Measurements from ENCODE around the gene AARSD1.

Gene AARSD1

GRCh38 chr17:42992872-42993271 is 28.6 kb upstream of the AARSD1 start:
- H3K9me3 ChIP-seq (ENCODE audit: insufficient read depth, low read length) = no peaks in the 10 kb centered on the region
- H3K27ac ChIP-seq (ENCODE audit: low read length) = no peak overlapping the region
- TF ChIP-seq EZH2phosphoT487 (IDR thresholded peaks at IDR 0.05; ENCODE audit: low read depth) (no peak), CTCF (IDR thresholded peaks at IDR 0.05; ENCODE audit: low read depth, low read length) (no peak)
- H3K4me1 ChIP-seq (ENCODE audit: low read length) = peaks cover 8% of the 10 kb centered on the region
- H4K20me1 ChIP-seq (ENCODE audit: insufficient read depth, low read length) = no peaks in the 10 kb centered on the region
- H3K36me3 ChIP-seq (replicated peaks; ENCODE audit: low read depth, low read length) = peaks cover 52% of the 10 kb centered on the region
- H3K79me2 ChIP-seq (ENCODE audit: low read length) = no peaks in the 10 kb centered on the region; the same call in 1 of the 2 replicates
- H3K4me3 ChIP-seq (ENCODE audit: low read length) = no peak overlapping the region
- H3K9ac ChIP-seq (ENCODE audit: low read length) = no peak overlapping the region
- H3K27me3 ChIP-seq (ENCODE audit: low read depth, low read length) = no peaks in the 10 kb centered on the region
- H3K4me2 ChIP-seq (ENCODE audit: low read length) = no peak overlapping the region
- H2AFZ ChIP-seq (ENCODE audit: low read depth, low read length) = no peak overlapping the region

DNA sequence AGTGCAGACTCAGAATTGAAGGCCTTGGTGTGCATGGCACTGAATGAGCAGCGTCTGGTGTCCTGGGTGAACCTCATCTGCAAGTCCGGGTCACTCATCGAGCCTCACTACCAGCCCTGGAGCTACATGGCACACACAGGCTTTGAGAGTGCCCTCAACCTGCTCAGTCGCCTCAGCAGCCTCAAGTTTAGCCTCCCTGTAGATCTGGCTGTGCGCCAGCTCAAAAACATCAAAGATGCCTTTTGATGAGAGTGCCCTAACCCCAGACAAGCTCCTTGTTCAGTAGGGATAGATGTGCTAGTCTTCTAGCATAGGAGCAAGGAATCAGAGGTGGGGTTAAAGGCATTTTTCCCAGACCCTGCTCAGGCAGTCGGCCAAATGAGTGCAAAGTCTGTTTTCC is 27.2 kb upstream of the AARSD1 start:
- Histone ChIP-seq H4K20me1 (ENCODE audit: insufficient read depth, low read length) (no peaks in the 10 kb centered on the region), H3K9ac (ENCODE audit: low read length) (no peak overlapping the region), H3K27ac (ENCODE audit: low read length) (no peak overlapping the region), H3K27me3 (ENCODE audit: low read depth, low read length) (no peaks in the 10 kb centered on the region), H3K79me2 (ENCODE audit: low read length) (peaks cover 10% of the 10 kb centered on the region), H3K4me3 (ENCODE audit: low read length) (no peak overlapping the region), H3K4me2 (ENCODE audit: low read length) (no peak overlapping the region), H2AFZ (ENCODE audit: low read depth, low read length) (no peak overlapping the region), H3K36me3 (replicated peaks; ENCODE audit: low read depth, low read length) (peaks cover 60% of the 10 kb centered on the region), H3K4me1 (ENCODE audit: low read length) (0 out of 2 replicates have a peak, but pooled peaks cover 3% of the 10 kb centered on the region), H3K9me3 (ENCODE audit: insufficient read depth, low read length) (no peaks in the 10 kb centered on the region)
- no peak for TF ChIP-seq EZH2phosphoT487 (IDR thresholded peaks at IDR 0.05; ENCODE audit: low read depth)
- no peak for TF ChIP-seq CTCF (IDR thresholded peaks at IDR 0.05; ENCODE audit: low read depth, low read length)

- H4K20me1 ChIP-seq (ENCODE audit: insufficient read depth, low read length) = no peaks in the 10 kb centered on the region
- no peak overlapping the region for H3K27ac ChIP-seq (ENCODE audit: low read length)
- no peak overlapping the region for H2AFZ ChIP-seq (ENCODE audit: low read depth, low read length)
- H3K27me3 ChIP-seq (ENCODE audit: low read depth, low read length) = no peaks in the 10 kb centered on the region
- H3K9me3 ChIP-seq (ENCODE audit: insufficient read depth, low read length) = no peaks in the 10 kb centered on the region
- no peak overlapping the region for H3K9ac ChIP-seq (ENCODE audit: low read length)
- no peak for TF ChIP-seq CTCF (IDR thresholded peaks at IDR 0.05; ENCODE audit: low read depth, low read length)
- TF ChIP-seq EZH2phosphoT487 (IDR thresholded peaks at IDR 0.05; ENCODE audit: low read depth) = no peak
- peaks cover 15% of the 10 kb centered on the region for H3K4me1 ChIP-seq (ENCODE audit: low read length)
- peaks cover 61% of the 10 kb centered on the region for H3K36me3 ChIP-seq (replicated peaks; ENCODE audit: low read depth, low read length)
- peaks cover 18% of the 10 kb centered on the region for H3K79me2 ChIP-seq (ENCODE audit: low read length)
- no peak overlapping the region for H3K4me3 ChIP-seq (ENCODE audit: low read length)
- no peak overlapping the region for H3K4me2 ChIP-seq (ENCODE audit: low read length)
These were observed 25.7 kb upstream of the AARSD1 start for GRCh38 chr17:42989726-42990652.

DNA sequence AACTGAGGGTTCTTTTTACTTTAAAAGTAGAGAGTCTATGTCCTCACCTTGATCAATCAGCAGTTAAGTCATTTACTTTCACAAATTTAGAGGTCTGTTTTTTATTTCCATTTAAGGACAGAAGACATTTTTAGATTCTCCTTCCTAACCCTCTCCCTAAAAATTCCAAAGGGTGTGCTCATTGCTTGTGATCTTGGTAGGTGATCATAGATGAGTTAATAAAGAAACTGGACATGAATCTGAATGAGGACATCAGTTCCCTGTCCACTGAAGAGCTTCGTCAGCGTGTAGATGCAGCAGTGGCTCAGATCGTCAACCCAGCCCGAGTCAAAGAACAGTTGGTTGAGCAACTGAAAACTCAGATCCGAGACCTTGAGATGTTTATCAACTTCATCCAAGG is 24.9 kb upstream of the AARSD1 start:
- Histone ChIP-seq H3K27ac (ENCODE audit: low read length) (no peak overlapping the region), H4K20me1 (ENCODE audit: insufficient read depth, low read length) (no peaks in the 10 kb centered on the region), H3K4me1 (ENCODE audit: low read length) (peaks cover 24% of the 10 kb centered on the region), H3K4me2 (ENCODE audit: low read length) (no peak overlapping the region), H3K9ac (ENCODE audit: low read length) (no peak overlapping the region), H3K9me3 (ENCODE audit: insufficient read depth, low read length) (no peaks in the 10 kb centered on the region), H3K27me3 (ENCODE audit: low read depth, low read length) (no peaks in the 10 kb centered on the region), H3K4me3 (ENCODE audit: low read length) (no peak overlapping the region), H2AFZ (ENCODE audit: low read depth, low read length) (no peak overlapping the region), H3K79me2 (ENCODE audit: low read length) (peaks cover 24% of the 10 kb centered on the region), H3K36me3 (replicated peaks; ENCODE audit: low read depth, low read length) (peaks cover 58% of the 10 kb centered on the region)
- TF ChIP-seq EZH2phosphoT487 (IDR thresholded peaks at IDR 0.05; ENCODE audit: low read depth) (no peak), CTCF (IDR thresholded peaks at IDR 0.05; ENCODE audit: low read depth, low read length) (no peak)
